ENCODE data around the gene SND1. TPM values are rescaled to one million over a fixed set of nuclear protein-coding genes. Genes with fewer than 3 reads are reported as not detected.
"Not testable (repeated sequence)": the region's sequence is repeated elsewhere in the genome, so short reads cannot be mapped to it uniquely, and the experiment has no call there.

The SND1 gene
- total RNA-seq, 1 experiment from 2014 or later, result 111 TPM

GRCh38 chr7:127889677-127890076 is 237.7 kb downstream of the SND1 start:
- no peak for DNase-seq (ENCODE audit: low spot score)

- DNase-seq (ENCODE audit: low spot score), result no peak
These were observed 238.7 kb downstream of the SND1 start for GRCh38 chr7:127890726-127891125.

- no peak for DNase-seq (ENCODE audit: low spot score)
These were observed 239.2 kb downstream of the SND1 start for GRCh38 chr7:127891144-127891543.

- no peak for DNase-seq (ENCODE audit: low spot score)
These were observed 240.0 kb downstream of the SND1 start for GRCh38 chr7:127891854-127892438.

- no peak for DNase-seq (ENCODE audit: low spot score)
These were observed 240.7 kb downstream of the SND1 start for GRCh38 chr7:127892488-127893314.

- no peak for DNase-seq (ENCODE audit: low spot score)
These were observed 241.6 kb downstream of the SND1 start for GRCh38 chr7:127893547-127893946.

GRCh38 chr7:127894588-127894987 is 242.6 kb downstream of the SND1 start:
- no peak for DNase-seq (ENCODE audit: low spot score)

GRCh38 chr7:127895360-127895759 is 243.4 kb downstream of the SND1 start:
- no peak for DNase-seq (ENCODE audit: low spot score)

GRCh38 chr7:127895814-127896280 is 243.9 kb downstream of the SND1 start:
- no peak for DNase-seq (ENCODE audit: low spot score)

GRCh38 chr7:127896659-127897058 is 244.7 kb downstream of the SND1 start:
- DNase-seq (ENCODE audit: low spot score), result no peak

GRCh38 chr7:127897704-127898454 is 245.9 kb downstream of the SND1 start:
- DNase-seq (ENCODE audit: low spot score), result no peak

- DNase-seq (ENCODE audit: low spot score), result no peak
These were observed 247.4 kb downstream of the SND1 start for GRCh38 chr7:127899411-127899810.

- no peak for DNase-seq (ENCODE audit: low spot score)
These were observed 248.1 kb downstream of the SND1 start for GRCh38 chr7:127900141-127900540.

- no peak for DNase-seq (ENCODE audit: low spot score)
These were observed 249.0 kb downstream of the SND1 start for GRCh38 chr7:127900732-127901685.

- DNase-seq (ENCODE audit: low spot score), result no peak
These were observed 250.1 kb downstream of the SND1 start for GRCh38 chr7:127901895-127902703.

- DNase-seq (ENCODE audit: low spot score), result not testable (repeated sequence)
These were observed 250.8 kb downstream of the SND1 start for GRCh38 chr7:127902753-127903152.

GRCh38 chr7:127903892-127904669 is 252.1 kb downstream of the SND1 start:
- DNase-seq (ENCODE audit: low spot score), result no peak

GRCh38 chr7:127904670-127904985 is 252.6 kb downstream of the SND1 start:
- DNase-seq (ENCODE audit: low spot score), result no peak

- DNase-seq (ENCODE audit: low spot score), result no peak
These were observed 253.0 kb downstream of the SND1 start for GRCh38 chr7:127905021-127905420.
